GM19452 (cell line): ENCODE results near the gene TOLLIP.

Source experiments
- ATAC-seq: cut with Tn5 transposase; IDR thresholded peaks from one replicate; pipeline ENCODE4 v1.9.1; 2021; ENCODE audit not compliant: unreplicated experiment

The TOLLIP gene

GRCh38 chr11:1299621-1300020 lies 9.8 kb downstream of the TOLLIP start:
- no peak for ATAC-seq

GRCh38 chr11:1298695-1299492 lies 10.5 kb downstream of the TOLLIP start:
- no peak for ATAC-seq

- no peak for ATAC-seq
These were observed 11.6 kb downstream of the TOLLIP start for GRCh38 chr11:1297576-1298473.

GRCh38 chr11:1297011-1297575 lies 12.3 kb downstream of the TOLLIP start:
- no peak for ATAC-seq

DNA sequence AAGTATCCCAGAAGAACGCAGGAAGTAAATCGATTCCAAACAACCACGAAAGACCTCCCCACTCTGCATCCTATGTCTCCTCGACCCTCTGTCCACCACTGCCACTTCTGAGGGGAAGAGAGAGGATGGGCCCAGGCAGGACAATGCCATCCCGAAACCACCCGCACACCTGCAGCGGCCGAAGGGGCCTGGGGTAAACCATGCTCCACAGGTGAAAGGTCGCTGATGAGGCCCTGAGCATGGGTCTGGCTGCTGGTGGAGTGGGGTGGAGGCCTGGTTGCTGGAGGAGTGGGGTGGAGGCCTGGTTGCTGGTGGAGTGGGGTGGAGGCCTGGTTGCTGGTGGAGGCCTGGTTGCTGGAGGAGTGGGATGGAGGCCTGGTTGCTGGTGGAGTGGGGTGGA lies 13.1 kb downstream of the TOLLIP start:
- no peak for ATAC-seq

GRCh38 chr11:1295591-1295990 lies 13.8 kb downstream of the TOLLIP start:
- ATAC-seq: no peak

GRCh38 chr11:1295086-1295485 lies 14.3 kb downstream of the TOLLIP start:
- ATAC-seq: no peak

DNA sequence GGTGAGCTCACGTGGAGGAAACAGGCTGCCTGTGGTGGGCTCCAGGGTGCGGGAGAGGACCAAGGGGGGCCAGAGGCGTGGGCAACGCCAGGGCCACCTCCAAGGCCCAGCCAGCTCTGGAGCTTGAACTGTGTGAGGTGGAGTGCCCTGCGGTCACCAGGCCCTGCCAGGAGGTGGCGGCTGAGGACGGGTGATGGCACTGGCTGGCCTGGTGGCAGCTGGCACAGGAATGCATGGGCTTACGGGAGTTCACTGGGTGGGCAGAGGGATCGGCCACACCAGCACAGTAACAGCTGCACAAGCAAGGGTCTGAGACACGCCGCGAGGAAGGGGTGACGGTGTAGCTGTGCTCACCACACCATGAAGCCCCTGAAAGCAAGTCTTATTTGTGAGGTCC lies 15.8 kb downstream of the TOLLIP start:
- ATAC-seq: no peak

- no peak for ATAC-seq
These were observed 16.5 kb downstream of the TOLLIP start for GRCh38 chr11:1292644-1293618.

DNA sequence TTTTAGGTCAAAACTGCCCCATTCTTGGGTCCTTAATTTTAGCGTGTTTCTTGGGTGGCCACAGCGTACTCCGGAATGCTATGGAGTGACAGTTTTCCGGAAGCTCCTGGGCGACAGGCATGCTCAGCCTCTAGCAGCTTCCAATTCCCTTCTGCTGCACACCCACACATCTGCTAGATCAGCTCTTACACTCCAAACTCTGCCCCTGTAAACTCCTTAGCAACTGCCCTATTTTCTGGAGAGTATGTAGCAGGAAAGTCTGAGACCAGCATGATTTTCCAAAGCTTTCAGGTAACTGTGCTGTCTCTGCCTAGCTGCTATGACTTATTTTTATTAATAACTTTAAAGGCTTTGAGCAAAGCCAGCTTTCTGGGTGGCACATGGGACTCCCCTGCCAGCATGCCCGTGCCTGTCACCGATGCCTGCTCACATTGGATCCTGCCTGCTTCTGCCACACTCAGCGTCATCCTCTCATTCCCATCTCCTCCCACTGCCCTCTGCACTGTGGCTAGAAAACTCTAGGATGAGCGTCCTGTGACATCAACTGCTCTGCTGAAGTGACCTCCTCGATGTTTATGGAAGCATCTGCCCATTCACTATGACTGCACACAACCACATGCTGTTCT lies 17.3 kb downstream of the TOLLIP start:
- ATAC-seq: no peak

- no peak for ATAC-seq
These were observed 18.0 kb downstream of the TOLLIP start for GRCh38 chr11:1291295-1292017.

GRCh38 chr11:1290052-1291040 lies 19.1 kb downstream of the TOLLIP start:
- ATAC-seq: no peak

GRCh38 chr11:1289211-1289935 lies 20.1 kb downstream of the TOLLIP start:
- no peak for ATAC-seq

DNA sequence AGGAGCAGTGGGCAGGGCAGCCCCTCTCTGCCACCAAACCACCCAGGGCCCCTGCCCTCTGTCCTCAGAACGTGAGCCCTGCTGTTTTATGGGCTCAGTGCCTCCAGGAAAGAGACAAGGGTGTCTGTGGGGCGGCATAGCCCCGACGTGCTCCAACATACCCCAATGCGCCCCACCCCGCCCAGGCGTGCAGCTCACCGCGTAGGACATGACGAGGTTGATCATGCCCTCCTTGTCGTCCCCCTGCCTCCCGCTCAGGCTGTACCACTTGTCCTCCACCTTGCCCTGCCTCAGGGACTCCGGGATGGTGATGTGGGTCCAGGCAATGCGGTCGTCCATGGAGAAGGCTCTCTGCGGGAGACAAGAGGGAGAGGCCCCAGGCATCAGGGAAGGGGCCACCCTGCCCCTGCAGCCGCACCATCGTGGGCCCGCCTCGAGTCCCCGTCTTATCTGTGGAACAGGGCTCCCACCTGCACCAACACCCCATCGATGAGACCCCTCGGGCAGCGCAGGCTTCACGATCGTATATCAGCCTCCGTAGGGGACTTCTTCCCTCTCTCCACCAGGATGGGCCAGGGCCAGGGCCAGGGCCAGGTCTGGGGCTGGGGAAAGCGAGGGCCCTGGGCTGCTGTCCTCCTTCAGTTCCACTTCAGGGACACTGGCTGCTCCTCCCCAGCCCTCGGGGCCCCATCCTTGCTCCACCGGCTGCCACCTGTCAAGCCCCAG lies 20.8 kb downstream of the TOLLIP start:
- ATAC-seq: no peak

DNA sequence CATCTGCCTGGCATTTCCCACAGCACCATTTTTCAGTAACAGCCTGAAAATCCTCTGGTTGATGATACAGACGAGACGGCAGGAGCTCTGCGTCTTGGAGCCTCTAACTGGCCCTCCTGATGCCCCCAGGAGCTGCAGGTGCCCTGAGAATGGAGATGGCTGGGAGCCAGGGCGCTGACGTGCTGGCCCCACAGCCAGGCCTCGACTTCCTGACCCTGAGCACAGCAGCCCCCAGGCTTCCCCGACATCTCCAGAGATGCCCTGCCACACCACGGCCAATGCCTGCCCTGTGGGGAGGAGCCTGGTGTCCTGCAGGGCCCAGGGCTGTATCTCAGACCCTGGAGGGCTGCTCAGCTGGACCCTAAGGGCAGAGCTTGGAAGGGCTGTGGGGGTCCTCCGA lies 21.5 kb downstream of the TOLLIP start:
- no peak for ATAC-seq

- no peak for ATAC-seq
These were observed 23.6 kb downstream of the TOLLIP start for GRCh38 chr11:1285876-1286275.

- no peak for ATAC-seq
These were observed 24.1 kb downstream of the TOLLIP start for GRCh38 chr11:1285316-1285744.
